ENCODE results near the gene FILIP1.
"Not testable (repeated sequence)": the region's sequence is repeated elsewhere in the genome, so short reads cannot be mapped to it uniquely, and the experiment has no call there.

Gene FILIP1

DNA sequence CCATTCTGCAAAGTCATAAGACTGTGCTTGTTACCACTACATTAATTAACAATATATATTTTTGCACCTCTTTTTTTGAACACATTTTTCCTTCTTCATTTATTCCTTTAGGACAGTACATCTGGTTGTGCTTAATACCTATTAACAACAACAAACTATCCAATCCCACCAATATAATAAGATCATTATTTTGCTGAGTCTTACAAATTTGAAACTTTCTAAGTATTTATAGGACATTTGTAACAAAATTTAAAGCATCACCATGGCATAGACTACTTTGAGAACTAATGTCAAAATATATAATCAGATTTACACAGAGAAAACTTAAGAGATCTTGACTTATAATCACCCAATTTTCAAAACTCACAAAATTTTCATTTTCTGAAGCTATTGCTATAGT lies 47.9 kb downstream of the FILIP1 start:
- no peak for DNase-seq

DNA sequence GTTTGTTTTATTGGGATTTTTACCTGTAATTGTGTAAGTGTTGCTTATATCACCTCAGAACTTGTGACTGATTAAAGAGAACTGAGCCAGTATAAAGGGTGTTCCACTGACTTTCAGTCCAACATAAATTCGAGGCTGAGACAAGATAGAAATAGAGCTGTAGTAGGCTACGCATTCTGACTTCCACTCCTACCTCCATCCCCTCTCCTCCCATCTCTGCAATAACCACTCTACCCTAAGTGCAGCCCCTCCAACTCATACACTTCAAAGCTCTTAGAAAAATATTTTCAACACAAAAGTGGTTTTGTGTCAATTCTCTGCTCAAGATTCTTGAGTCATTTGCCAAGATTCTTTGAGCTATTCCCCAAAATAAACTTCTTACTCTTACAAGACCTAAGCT lies 48.7 kb downstream of the FILIP1 start:
- no peak for DNase-seq

DNA sequence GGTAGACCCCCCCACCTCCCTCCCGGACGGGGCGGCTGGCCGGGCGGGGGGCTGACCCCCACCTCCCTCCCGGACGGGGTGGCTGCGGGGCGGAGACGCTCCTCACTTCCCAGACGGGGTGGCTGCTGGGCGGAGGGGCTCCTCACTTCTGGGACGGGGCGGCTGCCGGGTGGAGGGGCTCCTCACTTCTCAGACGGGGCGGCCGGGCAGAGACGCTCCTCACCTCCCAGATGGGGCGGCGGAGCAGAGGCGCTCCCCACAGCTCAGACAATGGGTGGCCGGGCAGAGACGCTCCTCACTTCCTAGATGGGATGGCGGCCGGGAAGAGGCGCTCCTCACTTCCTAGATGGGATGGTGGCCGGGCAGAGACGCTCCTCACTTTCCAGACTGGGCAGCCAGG lies 51.7 kb downstream of the FILIP1 start:
- DNase-seq: not testable (repeated sequence)

DNA sequence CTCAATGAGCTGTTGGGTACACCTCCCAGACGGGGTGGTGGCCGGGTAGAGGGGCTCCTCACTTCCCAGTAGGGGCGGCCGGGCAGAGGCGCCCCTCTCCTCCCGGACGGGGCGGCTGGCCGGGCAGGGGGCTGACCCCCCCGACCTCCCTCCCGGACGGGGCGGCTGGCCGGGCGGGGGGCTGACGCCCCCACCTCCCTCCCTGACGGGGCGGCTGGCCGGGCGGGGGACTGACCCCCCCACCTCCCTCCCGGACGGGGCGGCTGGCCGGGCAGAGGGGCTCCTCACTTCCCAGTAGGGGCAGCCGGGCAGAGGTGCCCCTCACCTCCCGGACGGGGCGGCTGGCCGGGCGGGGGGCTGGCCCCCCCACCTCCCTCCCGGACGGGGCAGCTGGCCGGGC lies 52.1 kb downstream of the FILIP1 start:
- not testable (repeated sequence) for DNase-seq

DNA sequence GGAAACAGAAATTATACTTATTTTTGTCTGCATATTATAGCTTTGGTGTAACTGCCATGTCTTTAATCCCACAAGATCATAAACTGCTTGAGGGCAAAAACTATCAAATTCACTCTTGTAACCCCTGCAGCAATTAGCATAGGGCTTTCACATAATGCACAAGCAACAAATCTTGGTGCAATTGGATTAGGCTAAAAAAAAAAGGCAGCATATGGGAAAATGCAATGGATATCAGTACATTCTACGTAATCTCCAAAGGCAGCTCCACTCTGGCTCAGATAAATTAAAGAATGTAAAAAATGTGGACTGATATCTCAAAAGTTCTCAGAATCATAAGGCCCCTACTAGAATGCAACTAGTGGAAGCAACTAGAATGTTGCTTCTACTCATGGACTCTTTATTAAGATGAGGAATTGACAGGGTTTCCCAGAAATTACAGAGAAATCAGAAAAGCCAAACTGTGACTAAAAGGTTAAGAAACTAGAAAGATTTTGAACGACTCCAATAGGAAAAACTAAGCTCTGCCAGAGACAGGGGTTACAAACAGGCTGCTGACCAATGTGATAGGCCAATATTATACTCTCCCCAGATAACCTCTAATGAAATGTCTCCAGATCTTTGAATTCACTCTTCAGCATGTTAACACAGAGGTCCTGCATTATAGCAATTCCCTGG lies 55.0 kb downstream of the FILIP1 start:
- DNase-seq: no peak

DNA sequence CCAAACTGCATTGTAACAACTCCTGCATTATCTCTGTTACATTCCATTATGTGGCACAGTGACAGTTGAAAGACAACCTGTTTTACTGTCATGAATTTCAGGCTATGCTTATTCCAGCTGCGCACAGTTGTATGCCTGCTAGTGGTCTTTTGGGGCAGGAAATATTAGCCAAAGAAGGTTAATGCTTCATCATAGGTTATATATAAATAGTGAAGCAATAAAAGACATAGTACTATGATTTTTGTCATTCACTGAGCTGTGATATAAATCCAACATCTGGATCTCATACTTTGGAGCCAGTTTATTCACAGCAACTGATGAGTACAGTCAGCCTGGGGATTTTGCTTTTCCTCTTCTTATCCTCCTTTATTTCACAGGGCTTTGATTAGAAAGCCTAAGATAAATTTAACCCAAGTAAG lies 55.6 kb downstream of the FILIP1 start:
- no peak for DNase-seq

DNA sequence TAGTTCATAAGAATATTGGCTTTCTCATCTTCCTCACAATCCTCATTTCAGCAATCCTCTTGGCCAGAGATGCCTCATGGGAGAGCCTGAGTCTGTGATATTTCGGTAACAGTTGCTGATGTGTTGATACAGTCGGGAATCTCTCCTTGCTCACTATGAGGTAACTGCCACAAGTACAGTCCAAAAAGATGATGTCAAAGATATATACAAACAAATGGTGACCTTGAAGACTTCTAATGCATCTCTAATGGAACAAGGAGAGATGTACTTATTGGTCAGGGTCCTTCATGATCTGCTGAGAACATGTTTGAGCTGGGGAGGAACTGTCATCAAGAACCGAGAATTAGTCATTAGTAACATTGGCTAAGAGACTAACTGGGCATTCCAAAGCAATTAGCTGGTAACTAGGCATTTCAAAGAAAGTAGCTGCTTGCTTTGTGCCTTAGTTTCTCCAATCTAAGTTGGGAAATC lies 56.1 kb downstream of the FILIP1 start:
- DNase-seq: no peak

DNA sequence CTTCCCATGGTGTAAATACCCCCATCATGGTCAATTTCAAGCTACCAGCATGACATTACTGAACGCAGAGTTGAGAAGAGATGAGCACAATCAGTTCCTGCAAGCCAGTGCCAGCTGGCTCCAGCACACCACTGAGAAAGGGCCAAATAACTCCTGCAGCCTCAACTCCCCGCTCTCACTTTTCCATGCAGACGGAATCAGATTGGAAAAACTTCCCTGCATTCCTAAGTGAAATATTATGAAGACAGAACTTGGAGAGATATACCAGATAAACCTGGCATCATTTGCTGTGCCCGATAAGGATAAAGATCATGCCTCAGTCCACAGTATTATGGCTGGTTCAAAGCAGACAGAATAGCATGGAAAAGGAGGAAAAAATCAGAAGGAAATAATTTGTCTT lies 56.7 kb downstream of the FILIP1 start:
- no peak for DNase-seq

DNA sequence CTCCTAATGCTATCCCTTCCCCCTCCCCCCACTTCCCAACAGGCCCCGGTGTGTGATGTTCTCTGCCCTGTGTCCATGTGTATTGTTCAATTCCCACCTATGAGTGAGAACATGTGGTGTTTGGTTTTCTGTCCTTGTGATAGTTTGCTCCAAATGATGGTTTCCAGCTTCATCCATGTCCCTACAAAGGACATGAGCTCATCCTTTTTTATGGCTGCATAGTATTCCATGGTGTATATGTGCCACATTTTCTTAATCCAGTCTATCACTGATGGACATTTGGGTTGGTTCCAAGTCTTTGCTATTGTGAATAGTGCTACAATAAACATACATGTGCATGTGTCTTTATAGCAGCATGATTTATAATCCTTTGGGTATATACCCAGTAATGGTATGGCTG lies 60.8 kb downstream of the FILIP1 start:
- DNase-seq: not testable (repeated sequence)

DNA sequence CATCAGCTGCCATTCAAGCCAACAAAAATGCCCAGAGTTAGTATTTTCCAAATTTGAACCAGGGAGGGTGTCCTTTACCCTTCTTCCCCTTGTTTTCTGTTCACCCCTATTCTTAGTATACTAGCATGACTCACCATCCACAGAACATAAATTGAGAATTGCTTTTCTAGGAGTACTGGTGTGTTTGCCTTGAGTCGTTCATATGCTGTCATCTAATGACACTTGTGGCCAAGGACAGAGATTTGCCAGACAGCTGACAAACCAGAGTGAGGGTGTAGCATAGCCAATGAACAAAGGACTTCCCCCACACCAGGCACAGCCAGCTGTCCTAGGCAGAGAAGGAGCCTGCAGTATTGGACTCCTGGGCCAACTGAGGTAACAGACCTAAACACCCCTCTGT lies 62.2 kb downstream of the FILIP1 start:
- no peak for DNase-seq

DNA sequence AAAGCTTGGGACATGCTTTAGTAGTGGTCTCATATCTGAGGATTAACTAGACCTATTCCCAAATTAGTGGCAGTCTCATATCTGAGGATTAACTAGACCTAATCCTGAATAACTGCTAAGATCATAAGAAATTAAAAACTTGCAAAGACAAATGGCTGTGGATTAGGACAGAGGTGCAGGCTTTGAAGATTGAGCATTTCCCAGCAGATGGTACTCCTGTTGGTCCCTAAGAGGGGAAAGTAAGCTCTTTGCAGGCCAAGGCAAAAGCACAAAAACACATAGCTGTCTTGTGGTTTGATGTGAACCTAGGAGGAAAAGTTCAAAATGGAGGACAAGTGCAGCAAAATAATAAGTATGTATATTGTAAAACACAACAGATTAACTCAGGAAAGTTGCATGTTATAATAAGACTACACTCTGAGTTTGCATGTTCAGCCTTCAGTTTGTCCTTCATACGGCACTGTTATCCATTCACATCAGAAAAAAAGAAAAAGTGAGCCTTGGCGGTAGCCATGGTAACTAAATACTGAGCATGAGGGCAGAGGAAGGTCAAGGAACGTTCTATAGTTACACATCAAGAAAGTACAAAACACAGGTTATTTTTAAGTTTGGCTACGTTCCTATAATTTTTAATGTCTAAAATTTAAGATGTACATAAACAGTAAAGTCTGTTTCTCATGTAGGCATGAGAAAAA lies 62.8 kb downstream of the FILIP1 start:
- DNase-seq: no peak

DNA sequence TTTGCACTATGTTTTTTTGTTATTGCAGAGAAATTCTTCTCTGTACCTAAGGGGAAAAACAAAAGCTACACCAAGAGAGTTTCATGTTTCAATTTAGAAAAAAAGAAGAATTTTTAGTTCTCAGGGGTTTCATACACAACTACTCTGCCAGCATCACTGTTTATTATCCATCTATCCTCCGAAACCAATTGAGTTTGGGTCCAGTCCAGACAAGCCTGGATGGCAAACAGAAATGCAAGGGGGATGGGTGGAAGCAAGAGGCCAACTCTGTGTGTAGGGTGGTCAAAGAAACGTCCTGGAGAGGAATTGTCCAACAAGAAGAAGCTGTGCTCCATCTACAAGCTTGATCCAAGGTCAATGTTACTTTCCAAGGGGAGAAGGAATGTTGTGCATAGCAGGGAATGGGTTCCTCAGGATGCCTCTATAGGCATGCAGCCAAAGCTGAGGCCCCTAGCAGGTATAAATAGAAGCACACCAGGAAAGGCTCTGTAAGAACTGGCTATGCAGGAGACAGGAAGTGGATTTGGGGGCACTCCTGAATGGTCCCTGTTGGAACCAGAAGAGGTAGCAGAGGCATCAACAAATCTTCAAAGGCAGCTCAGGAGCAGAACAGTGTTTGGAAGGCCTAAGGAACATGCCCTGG lies 64.4 kb downstream of the FILIP1 start:
- DNase-seq: no peak

DNA sequence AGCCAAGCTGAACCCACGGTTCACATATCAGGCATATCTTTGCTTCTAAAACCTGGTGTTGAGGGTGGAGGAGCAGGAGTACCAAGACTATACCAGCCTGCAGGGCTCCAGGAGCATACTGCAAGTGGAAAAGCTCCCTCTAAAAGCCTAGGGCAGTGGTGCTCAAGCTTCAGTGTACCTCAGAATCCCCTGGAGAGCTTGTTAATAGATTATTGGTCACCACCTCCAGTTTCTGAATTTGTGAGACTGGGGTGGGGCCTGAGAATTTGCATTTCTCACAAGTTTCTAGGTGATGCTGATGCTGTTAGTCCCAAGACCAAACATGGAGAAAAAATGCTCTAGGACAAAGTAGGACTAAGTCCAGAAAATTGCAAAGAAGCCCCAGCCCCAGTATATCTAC lies 65.4 kb downstream of the FILIP1 start:
- DNase-seq: no peak

DNA sequence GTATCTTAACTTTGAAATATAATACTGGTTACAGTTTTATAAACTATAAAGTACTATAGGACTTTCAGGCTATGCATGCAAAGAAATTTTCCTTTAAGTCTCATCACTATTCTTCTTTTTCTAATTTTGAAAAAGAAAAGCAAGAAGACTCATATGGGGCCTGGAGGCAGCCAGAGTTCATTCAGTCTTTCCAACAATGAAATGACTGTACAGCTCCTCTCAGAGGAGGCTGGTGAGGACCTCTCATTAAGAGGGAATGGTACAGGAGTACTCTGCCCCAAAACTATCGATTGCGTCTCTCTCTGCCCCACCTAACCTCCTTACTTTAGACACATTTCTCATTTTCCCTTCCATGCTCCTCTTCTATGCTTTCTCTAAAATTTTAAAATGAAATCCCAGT lies 66.3 kb downstream of the FILIP1 start:
- no peak for DNase-seq

DNA sequence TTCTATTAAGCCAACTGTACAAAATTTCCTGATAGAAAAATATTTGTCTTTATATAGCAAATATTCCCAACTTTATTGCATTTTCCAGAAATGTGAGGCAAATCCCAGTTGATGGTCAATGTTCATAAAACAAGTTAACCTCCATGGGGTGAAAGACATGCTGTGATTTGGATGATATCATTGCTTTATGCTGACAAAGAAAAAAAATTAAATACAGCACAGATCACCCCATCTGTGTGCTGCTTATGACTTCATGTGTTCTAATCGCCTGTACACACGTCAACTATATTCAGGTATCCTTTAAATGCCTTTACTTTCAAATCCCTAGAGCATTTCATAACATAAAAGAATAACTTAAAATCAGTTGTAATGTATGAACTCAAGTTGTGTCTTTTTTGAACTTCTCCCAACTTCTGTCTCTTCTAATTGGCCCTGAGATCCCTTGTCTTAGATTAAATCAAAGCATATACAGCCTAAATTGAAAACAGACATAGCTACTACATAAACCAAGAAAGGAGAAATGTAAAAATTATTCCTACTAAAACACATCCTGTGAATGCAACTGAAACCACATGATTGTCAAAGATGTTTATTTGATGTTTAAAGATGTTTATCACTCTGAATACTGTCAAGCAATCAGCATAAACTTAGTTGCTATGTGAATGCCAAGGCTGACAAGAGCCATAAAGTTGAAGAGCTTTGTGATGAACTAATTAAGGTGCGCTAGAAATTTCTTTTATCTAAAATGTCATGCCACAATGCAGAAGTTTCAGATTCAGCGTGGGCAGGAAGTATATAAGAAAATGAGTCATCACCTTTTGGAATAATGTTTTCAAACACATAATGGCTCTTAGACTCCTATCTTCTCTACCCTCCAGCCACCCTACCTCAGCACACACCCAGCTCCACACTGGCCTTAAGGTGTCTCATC lies 68.7 kb downstream of the FILIP1 start:
- DNase-seq: no peak

DNA sequence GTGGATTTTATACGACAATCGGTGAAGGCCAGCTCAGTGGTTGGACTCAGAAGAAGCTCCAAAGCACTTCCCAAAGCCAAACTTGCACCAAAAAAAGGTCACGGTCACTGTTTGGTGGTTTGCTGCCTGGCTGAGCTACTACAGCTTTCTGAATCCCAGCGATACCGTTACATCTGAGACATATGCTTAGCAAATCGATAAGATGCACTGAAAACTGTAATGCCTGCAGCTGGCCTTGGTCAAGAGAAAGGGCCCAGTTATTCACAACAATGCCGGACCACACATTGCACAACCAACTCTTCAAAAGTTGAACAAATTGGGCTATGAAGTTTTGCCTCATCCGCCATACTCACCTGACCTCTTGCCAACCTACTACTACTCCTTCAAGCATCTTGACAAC lies 70.2 kb downstream of the FILIP1 start:
- DNase-seq: no peak

DNA sequence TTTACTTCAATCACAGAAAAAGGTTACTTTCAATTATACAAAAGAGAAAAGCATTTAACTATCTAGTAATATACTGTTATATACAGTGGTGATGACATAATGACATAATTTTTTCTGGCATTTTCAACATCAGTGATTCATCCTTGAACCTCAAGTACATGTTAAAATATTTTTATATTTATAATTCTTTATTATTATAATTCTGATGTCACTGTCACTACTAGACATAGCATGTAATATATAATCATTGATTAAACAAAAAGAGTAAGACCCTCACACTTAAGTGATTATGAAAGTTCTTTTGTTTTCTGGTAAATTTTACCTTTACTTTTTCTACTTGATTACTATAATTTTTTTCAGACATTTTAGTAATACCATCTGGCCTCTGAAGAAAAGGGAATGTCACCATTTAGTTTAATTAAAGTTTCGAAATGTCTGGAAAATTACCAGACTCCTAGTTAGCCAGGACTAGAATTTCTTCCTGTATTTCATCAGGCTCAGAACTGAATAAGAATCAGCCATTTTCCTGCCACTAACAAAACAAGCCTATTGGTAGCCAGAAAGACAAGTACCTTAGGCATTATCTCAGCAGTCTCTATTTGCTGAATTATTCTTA lies 71.5 kb downstream of the FILIP1 start:
- DNase-seq: no peak

DNA sequence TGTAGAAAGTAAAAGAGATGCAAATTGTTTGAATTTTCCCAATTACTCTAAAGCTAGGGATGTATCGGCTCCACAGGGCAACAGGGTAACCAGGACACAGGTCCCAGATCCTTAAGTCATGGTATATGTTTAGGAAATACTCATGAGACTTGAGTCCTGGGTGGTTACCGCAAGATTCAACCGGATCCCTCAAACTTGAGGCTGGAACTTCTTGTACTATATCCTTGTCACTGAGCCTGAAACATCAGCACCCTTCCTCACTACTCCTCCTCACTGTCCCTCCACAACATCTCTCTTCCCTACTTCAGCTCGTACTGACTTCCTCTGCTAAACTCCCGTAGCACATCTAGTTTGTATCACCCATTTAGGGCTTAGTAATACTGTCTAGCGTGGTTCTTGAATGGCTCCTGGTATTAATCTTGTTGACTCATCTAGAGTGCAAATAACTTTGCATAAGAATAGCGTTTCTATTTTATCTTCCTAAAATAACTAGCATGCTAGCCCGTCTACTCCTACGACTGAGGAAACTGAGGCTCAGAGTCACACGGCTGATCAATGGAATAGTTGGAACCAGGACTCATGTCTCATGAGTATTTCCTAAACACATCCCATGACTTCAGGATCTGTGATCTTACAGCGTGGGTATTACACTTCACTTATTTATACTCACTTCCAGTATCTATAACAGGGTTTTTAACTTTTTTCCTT lies 72.1 kb downstream of the FILIP1 start:
- DNase-seq: no peak

DNA sequence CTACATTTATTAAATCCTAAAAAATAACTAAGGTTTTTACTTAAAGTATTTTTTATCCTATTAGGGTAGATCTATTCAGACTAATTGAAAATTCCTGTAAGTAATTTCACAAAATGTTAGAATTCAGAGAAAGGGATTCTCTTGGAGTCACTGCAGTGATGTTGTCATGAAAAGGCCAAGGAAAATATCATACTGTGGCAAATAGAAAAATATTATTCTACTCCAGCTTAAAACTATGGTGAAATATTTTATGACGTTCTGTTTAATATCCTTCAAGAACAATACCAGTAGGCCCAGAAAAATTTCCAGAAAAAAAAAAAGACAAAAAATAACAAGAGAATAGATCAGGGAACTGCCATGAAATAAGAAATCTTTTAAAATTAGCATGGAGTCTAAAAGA lies 73.6 kb downstream of the FILIP1 start:
- no peak for DNase-seq

DNA sequence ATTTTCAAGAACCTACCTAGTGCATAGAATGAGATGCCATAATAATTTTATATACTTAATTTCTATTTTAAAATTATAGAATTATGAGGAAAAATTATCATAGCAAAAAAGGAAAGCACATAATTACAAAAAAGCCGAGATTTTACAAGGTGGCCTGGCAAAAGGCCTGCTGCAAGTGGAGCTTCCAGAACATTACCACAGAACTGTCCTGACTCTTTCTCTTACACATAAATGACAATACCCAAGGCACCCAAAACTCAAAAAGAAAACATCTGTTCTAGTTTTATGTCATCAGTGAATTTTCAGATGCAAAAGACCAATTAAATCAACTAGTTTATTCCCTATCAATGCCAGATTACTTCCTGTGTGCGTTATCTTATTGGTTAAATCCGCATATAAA lies 74.2 kb downstream of the FILIP1 start:
- DNase-seq: no peak

DNA sequence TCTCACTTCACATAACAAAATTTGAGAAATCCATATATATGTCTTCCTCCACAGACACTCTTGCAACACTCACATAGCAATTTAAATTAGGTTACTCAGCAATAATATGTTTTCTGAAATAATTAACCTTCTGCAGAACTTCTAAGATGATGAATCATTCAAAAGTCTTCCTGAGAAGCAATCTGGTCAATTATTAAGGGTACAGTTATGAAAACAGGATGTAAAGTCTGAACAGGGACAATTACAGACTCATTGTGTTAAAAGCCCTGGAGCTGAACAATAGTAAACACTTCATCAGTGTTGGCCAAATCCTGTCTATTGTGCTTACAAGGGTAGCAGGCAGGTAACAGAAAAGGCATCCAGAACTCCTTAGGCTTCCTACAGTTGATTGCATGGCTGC lies 75.4 kb downstream of the FILIP1 start:
- no peak for DNase-seq

DNA sequence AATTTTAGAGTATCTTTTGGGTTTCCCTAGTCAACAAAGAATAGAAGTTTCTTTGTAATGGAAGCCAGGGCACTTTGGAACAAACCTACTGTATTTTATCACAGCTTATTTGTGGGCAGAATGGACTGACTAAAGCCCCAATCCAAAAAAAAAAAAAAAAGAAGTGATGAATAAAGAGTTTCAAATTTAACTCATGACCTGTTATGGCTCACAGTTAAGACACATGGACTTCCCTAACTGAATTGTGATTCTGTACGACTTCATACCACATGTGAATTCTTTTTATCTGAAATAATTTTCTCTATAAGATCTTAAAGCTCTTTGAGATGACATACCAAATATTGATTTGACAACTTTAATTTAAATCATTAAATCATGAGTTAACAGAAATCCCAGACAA lies 77.2 kb downstream of the FILIP1 start:
- no peak for DNase-seq
